GM21526 (cell line): ENCODE data around the gene RBM11.

Experiments
- ATAC-seq: cut with Tn5 transposase; IDR thresholded peaks from one replicate; pipeline ENCODE4 v1.9.1; 2021; ENCODE audit warnings: moderate library complexity; ENCODE audit not compliant: unreplicated experiment, low FRiP score

RBM11 gene

GRCh38 chr21:14270631-14271030 lies 54.7 kb downstream of the RBM11 start:
- ATAC-seq, result no peak

- ATAC-seq, result no peak
Observed at GRCh38 chr21:14271053-14271452, 55.1 kb downstream of the RBM11 start.

- no peak for ATAC-seq
Observed at GRCh38 chr21:14271641-14272040, 55.7 kb downstream of the RBM11 start.

- no peak for ATAC-seq
Observed at GRCh38 chr21:14273736-14274538, 58.0 kb downstream of the RBM11 start.

- no peak for ATAC-seq
Observed at GRCh38 chr21:14275702-14276205, 59.8 kb downstream of the RBM11 start.
